Prostate gland (tissue), 2 donors: ENCODE data around the gene GNAI2.

Experiments used
- POLR2A ChIP-seq: fragments of 450-650 bp; IDR thresholded peaks from one replicate; pipeline ENCODE4 v1.6.1; 2016; ENCODE audit warnings: antibody characterized with exemption, mild to moderate bottlenecking
- POLR2AphosphoS5 ChIP-seq: sonication (generic); formaldehyde crosslinking; IDR thresholded peaks from one replicate; pipeline ENCODE4 v1.6.1; 2017; ENCODE audit warnings: antibody characterized with exemption
- TF ChIP-seq, protein P1 (sequence below), 4 experiments: fragments of 200-600 bp in 2 of 4; fragments of 450-650 bp in 2 of 4; sonication (generic) in 2 of 4; IDR thresholded peaks; 1 replicate in 3 of 4; 2 replicates in 1 of 4; pipeline ENCODE4 v1.5.1; 2016 to 2019; ENCODE audit warnings: antibody characterized with exemption in 4 of 4, mild to moderate bottlenecking in 2 of 4, moderate library complexity in 2 of 4

- TF ChIP-seq, protein P1, sequence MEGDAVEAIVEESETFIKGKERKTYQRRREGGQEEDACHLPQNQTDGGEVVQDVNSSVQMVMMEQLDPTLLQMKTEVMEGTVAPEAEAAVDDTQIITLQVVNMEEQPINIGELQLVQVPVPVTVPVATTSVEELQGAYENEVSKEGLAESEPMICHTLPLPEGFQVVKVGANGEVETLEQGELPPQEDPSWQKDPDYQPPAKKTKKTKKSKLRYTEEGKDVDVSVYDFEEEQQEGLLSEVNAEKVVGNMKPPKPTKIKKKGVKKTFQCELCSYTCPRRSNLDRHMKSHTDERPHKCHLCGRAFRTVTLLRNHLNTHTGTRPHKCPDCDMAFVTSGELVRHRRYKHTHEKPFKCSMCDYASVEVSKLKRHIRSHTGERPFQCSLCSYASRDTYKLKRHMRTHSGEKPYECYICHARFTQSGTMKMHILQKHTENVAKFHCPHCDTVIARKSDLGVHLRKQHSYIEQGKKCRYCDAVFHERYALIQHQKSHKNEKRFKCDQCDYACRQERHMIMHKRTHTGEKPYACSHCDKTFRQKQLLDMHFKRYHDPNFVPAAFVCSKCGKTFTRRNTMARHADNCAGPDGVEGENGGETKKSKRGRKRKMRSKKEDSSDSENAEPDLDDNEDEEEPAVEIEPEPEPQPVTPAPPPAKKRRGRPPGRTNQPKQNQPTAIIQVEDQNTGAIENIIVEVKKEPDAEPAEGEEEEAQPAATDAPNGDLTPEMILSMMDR (IDR thresholded peaks at IDR 0.05): no peak
- TF ChIP-seq POLR2A (no peak), POLR2AphosphoS5 (no peak)
Observed at GRCh38 chr3:50276762-50277101, 40.7 kb downstream of the GNAI2 start.
